Smooth muscle cell (in vitro differentiated cells): ENCODE measurements around the gene NEURL1B. TPM values are rescaled to one million over a fixed set of nuclear protein-coding genes. Genes with fewer than 3 reads are reported as not detected.

Source experiments
- DNase-seq: peaks from one replicate; lab custom pipeline; 2025; ENCODE audit not compliant: unreplicated experiment; lab: John Stamatoyannopoulos, UW
- H2AFZ ChIP-seq: fragments of 200-600 bp; sonication (generic); 2 replicates; pipeline ENCODE4 v1.6.0; 2016; ENCODE audit warnings: antibody characterized with exemption, low read depth, mild to moderate bottlenecking
- H3F3A ChIP-seq: fragments of 200-600 bp; sonication (generic); 2 replicates; pipeline ENCODE4 v1.6.0; 2017; ENCODE audit warnings: antibody characterized with exemption, low read depth
- H3K27ac ChIP-seq: fragments of 200-600 bp; sonication (generic); 2 replicates; pipeline ENCODE4 v1.5.1; 2016; ENCODE audit warnings: low read depth, mild to moderate bottlenecking
- H3K27me3 ChIP-seq: fragments of 200-600 bp; sonication (generic); 2 replicates; pipeline ENCODE4 v1.6.1; 2016; ENCODE audit warnings: low read depth, mild to moderate bottlenecking
- H3K36me3 ChIP-seq: fragments of 200-600 bp; sonication (generic); 2 replicates; pipeline ENCODE4 v1.5.1; 2016; ENCODE audit warnings: low read depth
- H3K4me1 ChIP-seq: fragments of 200-600 bp; sonication (generic); 2 replicates; pipeline ENCODE4 v1.5.1; 2016; ENCODE audit warnings: low read depth
- H3K4me2 ChIP-seq: fragments of 200-600 bp; sonication (generic); 2 replicates; pipeline ENCODE4 v1.6.0; 2016; ENCODE audit warnings: mild to moderate bottlenecking
- H3K4me3 ChIP-seq: fragments of 200-600 bp; sonication (generic); 2 replicates; pipeline ENCODE4 v1.5.1; 2016; ENCODE audit warnings: mild to moderate bottlenecking
- H3K79me2 ChIP-seq: fragments of 200-600 bp; sonication (generic); 2 replicates; pipeline ENCODE4 v1.6.0; 2016; ENCODE audit warnings: low read depth, mild to moderate bottlenecking
- H3K9ac ChIP-seq: fragments of 200-600 bp; sonication (generic); 2 replicates; pipeline ENCODE4 v1.6.0; 2016; ENCODE audit warnings: low read depth
- H3K9me3 ChIP-seq: fragments of 200-600 bp; sonication (generic); replicated peaks from 2 replicates; pipeline ENCODE4 v1.5.1; 2016; ENCODE audit warnings: low read depth
- H4K20me1 ChIP-seq: fragments of 200-600 bp; sonication (generic); 2 replicates; pipeline ENCODE4 v1.6.0; 2016; ENCODE audit warnings: low read depth
- WGBS: methylation state at CpG from one replicate; pipeline ENCODE4 v1.1.7; 2016; ENCODE audit warnings: low lambda C conversion rate; 5-methylcytosine and 5-hydroxymethylcytosine counted together
- polyA plus RNA-seq: library from polyadenylated mRNA; unstranded; fragments of >200 nt; fragmentation: Nextera tagmentation; extraction: Ambion mirVana; gene quantifications from 2 replicates; pipeline ENCODE4 v1.2.1, GENCODE V29; 2016
- total RNA-seq: library from RNA; depleted of rRNA; stranded (reverse); fragments of >200 nt; gene quantifications from 2 replicates; pipeline ENCODE4 v1.2.3, GENCODE V29; 2014
- TF ChIP-seq, protein P1 (sequence below): fragments of 200-600 bp; sonication (generic); IDR thresholded peaks from 2 replicates; pipeline ENCODE4 v1.5.1; 2017; ENCODE audit warnings: borderline replicate concordance, mild to moderate bottlenecking, antibody characterized with exemption; ENCODE audit not compliant: insufficient read depth, poor library complexity, severe bottlenecking

The NEURL1B gene
- total and polyA plus RNA-seq, 2 experiments from 2014 or later: 3.7 to 10.0 TPM

GRCh38 chr5:172720655-172721054, 79.6 kb downstream of the NEURL1B start:
- Histone ChIP-seq H3K79me2 (no peaks in the 10 kb centered on the region), H3K36me3 (no peaks in the 10 kb centered on the region), H3K4me2 (no peak overlapping the region), H3K27ac (no peak overlapping the region), H3F3A (no peaks in the 10 kb centered on the region), H3K4me1 (no peaks in the 10 kb centered on the region), H4K20me1 (no peaks in the 10 kb centered on the region), H3K9me3 (no peaks in the 10 kb centered on the region), H3K27me3 (peaks cover 4% of the 10 kb centered on the region), H3K4me3 (no peak overlapping the region), H2AFZ (no peak overlapping the region), H3K9ac (no peak overlapping the region)
- 81% methylated on average over 5 of the region's 5 CpGs for WGBS
- TF ChIP-seq, protein P1, sequence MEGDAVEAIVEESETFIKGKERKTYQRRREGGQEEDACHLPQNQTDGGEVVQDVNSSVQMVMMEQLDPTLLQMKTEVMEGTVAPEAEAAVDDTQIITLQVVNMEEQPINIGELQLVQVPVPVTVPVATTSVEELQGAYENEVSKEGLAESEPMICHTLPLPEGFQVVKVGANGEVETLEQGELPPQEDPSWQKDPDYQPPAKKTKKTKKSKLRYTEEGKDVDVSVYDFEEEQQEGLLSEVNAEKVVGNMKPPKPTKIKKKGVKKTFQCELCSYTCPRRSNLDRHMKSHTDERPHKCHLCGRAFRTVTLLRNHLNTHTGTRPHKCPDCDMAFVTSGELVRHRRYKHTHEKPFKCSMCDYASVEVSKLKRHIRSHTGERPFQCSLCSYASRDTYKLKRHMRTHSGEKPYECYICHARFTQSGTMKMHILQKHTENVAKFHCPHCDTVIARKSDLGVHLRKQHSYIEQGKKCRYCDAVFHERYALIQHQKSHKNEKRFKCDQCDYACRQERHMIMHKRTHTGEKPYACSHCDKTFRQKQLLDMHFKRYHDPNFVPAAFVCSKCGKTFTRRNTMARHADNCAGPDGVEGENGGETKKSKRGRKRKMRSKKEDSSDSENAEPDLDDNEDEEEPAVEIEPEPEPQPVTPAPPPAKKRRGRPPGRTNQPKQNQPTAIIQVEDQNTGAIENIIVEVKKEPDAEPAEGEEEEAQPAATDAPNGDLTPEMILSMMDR: no peak
- DNase-seq: no peak

- Histone ChIP-seq H2AFZ (no peak overlapping the region), H3K4me2 (no peak overlapping the region), H3K36me3 (no peaks in the 10 kb centered on the region), H3K9ac (no peak overlapping the region), H3K27ac (no peak overlapping the region), H3K4me3 (no peak overlapping the region), H3F3A (no peaks in the 10 kb centered on the region), H3K27me3 (peaks cover 4% of the 10 kb centered on the region), H3K79me2 (no peaks in the 10 kb centered on the region), H3K4me1 (no peaks in the 10 kb centered on the region), H4K20me1 (no peaks in the 10 kb centered on the region), H3K9me3 (no peaks in the 10 kb centered on the region)
- WGBS: 84% methylated on average over 17 of the region's 17 CpGs
- TF ChIP-seq, protein P1: no peak
- DNase-seq: no peak
Measured at GRCh38 chr5:172721455-172722326, 80.6 kb downstream of the NEURL1B start.

DNA sequence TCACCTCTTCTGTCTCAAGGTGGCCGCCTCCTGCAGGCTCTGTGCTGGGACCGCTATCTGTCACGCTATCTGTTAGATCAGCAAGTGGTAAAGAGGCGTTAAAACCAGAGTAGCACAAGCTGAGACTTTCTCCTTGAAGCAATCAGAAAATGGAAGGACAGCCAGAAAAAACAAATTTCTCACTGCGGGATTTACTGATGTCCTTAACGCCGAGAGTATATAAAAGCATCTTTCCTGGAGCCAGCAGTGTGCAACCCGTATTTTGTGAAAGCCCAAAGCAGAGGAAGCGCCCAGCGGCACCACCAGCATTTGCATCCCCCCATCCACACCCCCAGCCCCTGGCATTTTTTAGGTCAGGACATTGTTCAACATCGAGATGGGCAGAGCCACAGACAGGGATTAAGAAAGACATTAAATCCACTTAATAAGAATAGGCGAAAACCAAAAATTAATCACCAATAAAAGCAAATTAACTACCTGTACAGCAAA, 81.3 kb downstream of the NEURL1B start:
- 63% methylated on average over 12 of the region's 12 CpGs for WGBS
- no peak overlapping the region for H2AFZ ChIP-seq
- H3K4me1 ChIP-seq: no peaks in the 10 kb centered on the region
- H3K4me3 ChIP-seq: no peak overlapping the region
- no peak for DNase-seq
- H3F3A ChIP-seq: no peaks in the 10 kb centered on the region
- H3K36me3 ChIP-seq: no peaks in the 10 kb centered on the region
- peaks cover 4% of the 10 kb centered on the region for H3K27me3 ChIP-seq
- no peak overlapping the region for H3K4me2 ChIP-seq
- no peaks in the 10 kb centered on the region for H3K79me2 ChIP-seq
- no peaks in the 10 kb centered on the region for H4K20me1 ChIP-seq
- no peak overlapping the region for H3K27ac ChIP-seq
- no peak overlapping the region for H3K9ac ChIP-seq
- TF ChIP-seq, protein P1: no peak
- no peaks in the 10 kb centered on the region for H3K9me3 ChIP-seq
